HepG2 (cell line): ENCODE data around the gene TUT1. TPM values are rescaled to one million over a fixed set of nuclear protein-coding genes. Genes with fewer than 3 reads are reported as not detected.

Experiments used
- AGO1 ChIP-seq: fragments of 200-400 bp; formaldehyde crosslinking; IDR thresholded peaks from 2 replicates; pipeline ENCODE4 v1.6.1; 2017; ENCODE audit warnings: mild to moderate bottlenecking, low read depth, low read length, moderate library complexity; ENCODE audit not compliant: poor library complexity, severe bottlenecking
- CEBPG ChIP-seq: IDR thresholded peaks from 2 replicates; pipeline ENCODE4 v1.6.1; 2016
- GPBP1L1 ChIP-seq: sonication (generic); formaldehyde crosslinking; IDR thresholded peaks from 2 replicates; pipeline ENCODE4 v1.5.0; 2020; ENCODE audit warnings: mild to moderate bottlenecking, missing genetic modification reagents
- IKZF4 ChIP-seq: sonication (generic); formaldehyde crosslinking; IDR thresholded peaks from 2 replicates; pipeline ENCODE4 v1.5.1; 2020; ENCODE audit warnings: borderline replicate concordance, mild to moderate bottlenecking, low read depth, missing genetic modification reagents; ENCODE audit errors: not compliant biosample characterization
- JDP2 ChIP-seq: sonication (generic); formaldehyde crosslinking; IDR thresholded peaks from 2 replicates; pipeline ENCODE4 v1.8.1; 2022; ENCODE audit warnings: missing genetic modification reagents, borderline replicate concordance
- MAZ ChIP-seq, 2 experiments: sonication (generic) in 1 of 2; formaldehyde crosslinking in 1 of 2; IDR thresholded peaks; 2 replicates each; pipeline versions ENCODE4 v1.5.0 to v1.6.1; 2012 to 2020; ENCODE audit warnings: low read depth in 2 of 2, mild to moderate bottlenecking in 2 of 2, borderline replicate concordance in 1 of 2, improper control_type of control experiment in 1 of 2, low read length in 1 of 2, missing genetic modification reagents in 1 of 2, moderate library complexity in 1 of 2
- NFAT5 ChIP-seq: sonication (generic); formaldehyde crosslinking; IDR thresholded peaks from 2 replicates; pipeline ENCODE4 v1.4.0; 2020; ENCODE audit warnings: missing genetic modification reagents
- NFE2 ChIP-seq: sonication (generic); formaldehyde crosslinking; IDR thresholded peaks from 2 replicates; pipeline ENCODE4 v1.4.0; 2020; ENCODE audit warnings: missing genetic modification reagents
- PTBP1 ChIP-seq: fragments of 200-400 bp; formaldehyde crosslinking; IDR thresholded peaks from 2 replicates; pipeline ENCODE4 v1.6.1; 2018; ENCODE audit warnings: low read length, low read depth; ENCODE audit not compliant: poor library complexity, severe bottlenecking
- ZFP36L1 ChIP-seq: sonication (generic); formaldehyde crosslinking; IDR thresholded peaks from 2 replicates; pipeline ENCODE4 v1.8.0; 2022; ENCODE audit warnings: mild to moderate bottlenecking, missing genetic modification reagents, moderate library complexity
- ZMAT3 ChIP-seq: sonication (generic); formaldehyde crosslinking; conservative IDR thresholded peaks from 2 replicates; pipeline ENCODE4 v1.7.0; 2021; ENCODE audit warnings: missing genetic modification reagents
- ZNF441 ChIP-seq: sonication (generic); formaldehyde crosslinking; IDR thresholded peaks from 2 replicates; pipeline ENCODE4 v1.7.0; 2021; ENCODE audit warnings: missing genetic modification reagents, borderline replicate concordance
- ZNF513 ChIP-seq: sonication (generic); formaldehyde crosslinking; conservative IDR thresholded peaks from 2 replicates; pipeline ENCODE4 v1.5.0; 2020; ENCODE audit warnings: missing genetic modification reagents
- ZNF562 ChIP-seq: sonication (generic); formaldehyde crosslinking; IDR thresholded peaks from 2 replicates; pipeline ENCODE4 v1.8.0; 2022; ENCODE audit warnings: missing genetic modification reagents, borderline replicate concordance
- ZNF713 ChIP-seq: sonication (generic); formaldehyde crosslinking; IDR thresholded peaks from 2 replicates; pipeline ENCODE4 v1.4.0; 2020; ENCODE audit warnings: mild to moderate bottlenecking, missing genetic modification reagents
- ZSCAN5A ChIP-seq: sonication (generic); formaldehyde crosslinking; IDR thresholded peaks from 2 replicates; pipeline ENCODE4 v1.8.0; 2022; ENCODE audit warnings: mild to moderate bottlenecking, missing genetic modification reagents, borderline replicate concordance
- ZZZ3 ChIP-seq: sonication (generic); formaldehyde crosslinking; IDR thresholded peaks from 2 replicates; pipeline ENCODE4 v1.4.0; 2020; ENCODE audit warnings: missing genetic modification reagents, mild to moderate bottlenecking, borderline replicate concordance
- polyA plus RNA-seq, 8 experiments: library from polyadenylated mRNA; depleted of rRNA in 3 of 8; stranded (reverse) in 7 of 8; unstranded in 1 of 8; fragments of >200 nt; fragmentation: Illumina TruSeq in 4 of 8; extraction: Trizol in 4 of 8; gene quantifications; 2 replicates each; pipeline versions ENCODE4 v1.2.1 to v1.2.3, GENCODE V29; 2011 to 2016; ENCODE audit warnings: low read depth in 4 of 8, missing spikeins in 1 of 8, mixed read lengths in 1 of 8; ENCODE audit not compliant: insufficient read depth in 1 of 8
- total RNA-seq, 5 experiments: library from RNA; depleted of rRNA; stranded (reverse); fragments of >200 nt; fragmentation: Illumina TruSeq; extraction: Trizol; gene quantifications; 2 replicates each; pipeline ENCODE4 v1.2.3, GENCODE V29; 2016; ENCODE audit warnings: low read depth in 1 of 5

Gene TUT1
- total and polyA plus RNA-seq, 2 of the 13 experiments (the other 11 are each of a cell fraction or from before 2014, with no cell fraction given): 9.7 to 14.3 TPM

GRCh38 chr11:62591448-62592145, at the start of gene TUT1 (continued):
- TF ChIP-seq AGO1 (peak; percentile 83), MAZ (IDR thresholded peaks at IDR 0.05; ENCODE audit: borderline replicate concordance, low read depth, low read length) (peak; percentile 74; the same call in 1 of the 2 replicates), MAZ (CRISPR knock-in tag; IDR thresholded peaks at IDR 0.05; ENCODE audit: low read depth) (peak; percentile 87), IKZF4 (no peak), ZNF562 (CRISPR knock-in tag) (no peak), ZZZ3 (CRISPR knock-in tag) (peak; percentile 85; the same call in 1 of the 2 replicates), ZNF713 (CRISPR knock-in tag) (no peak), ZNF513 (CRISPR knock-in tag) (no peak), NFE2 (CRISPR knock-in tag) (no peak), ZFP36L1 (CRISPR knock-in tag) (peak; percentile 62; the same call in 1 of the 2 replicates), ZMAT3 (0 out of 2 replicates have a peak, but pooled peaks have one; percentile 61), JDP2 (CRISPR knock-in tag) (no peak), CEBPG (peak; percentile 76), GPBP1L1 (CRISPR knock-in tag) (no peak), ZSCAN5A (CRISPR knock-in tag) (0 out of 2 replicates have a peak, but pooled peaks have one; percentile 72), NFAT5 (no peak), PTBP1 (no peak), ZNF441 (CRISPR knock-in tag) (0 out of 2 replicates have a peak, but pooled peaks have one; percentile 29)
